Endothelial cell of umbilical vein (primary cell): ENCODE results near the gene RPL12. TPM values are rescaled to one million over a fixed set of nuclear protein-coding genes. Genes with fewer than 3 reads are reported as not detected.

Experiments
- BruUV-seq: library from RNA; stranded (reverse); fragments of 400-500 nt; replicated peaks from 2 replicates; lab custom pipeline; 2021; lab: Mats Ljungman, UMichigan
- CTCF ChIA-PET: fragments of 300-600, 350-600 bp; sonication (Branson Sonifier 250); formaldehyde crosslinking; loops from one replicate; lab custom pipeline; 2021; ENCODE audit warnings: antibody characterized with exemption, inconsistent platforms; lab: Charles Lee
- POLR2A ChIA-PET: fragments of 300-600, 350-600 bp; sonication (Branson Sonifier 250); formaldehyde crosslinking; loops from one replicate; lab custom pipeline; 2021; ENCODE audit warnings: antibody characterized with exemption, inconsistent platforms; lab: Charles Lee
- DNase-seq: peaks from one replicate; pipeline ENCODE4 v3.0.0-alpha.2; 2011; ENCODE audit warnings: low read depth, low spot score
- FAIRE-seq: peaks from 2 replicates; lab custom pipeline; 2011; peaks lifted over from hg19 to GRCh38; lab: Jason Lieb, UNC
- H2AFZ ChIP-seq: 2 replicates; pipeline ENCODE4 v1.6.0; 2012; ENCODE audit warnings: low read depth, low read length, control low read depth, inconsistent platforms
- H3K27ac ChIP-seq: 2 replicates; pipeline ENCODE4 v1.5.1; 2011; ENCODE audit warnings: low read depth, mild to moderate bottlenecking, control low read depth, low read length, moderate library complexity; ENCODE audit not compliant: insufficient read depth
- H3K27me3 ChIP-seq, 2 experiments: 2 replicates each; pipeline versions ENCODE4 v1.6.0 to v1.6.1; 2011; ENCODE audit warnings: low read length in 2 of 2, mixed read lengths in 1 of 2; ENCODE audit not compliant: control insufficient read depth in 2 of 2, insufficient read depth in 2 of 2
- H3K36me3 ChIP-seq, 2 experiments: 2 replicates in 1 of 2; 3 replicates in 1 of 2; pipeline ENCODE4 v1.5.1; 2011; ENCODE audit warnings: low read length in 2 of 2, mild to moderate bottlenecking in 1 of 2, moderate library complexity in 1 of 2; ENCODE audit not compliant: control insufficient read depth in 2 of 2, insufficient read depth in 2 of 2; ENCODE audit errors: extremely low read depth in 1 of 2
- H3K4me1 ChIP-seq: 3 replicates; pipeline ENCODE4 v1.5.1; 2011; ENCODE audit warnings: mild to moderate bottlenecking, low read length; ENCODE audit not compliant: control insufficient read depth, insufficient read depth; ENCODE audit errors: extremely low read depth
- H3K4me2 ChIP-seq: 2 replicates; pipeline ENCODE4 v1.6.1; 2011; ENCODE audit warnings: low read length, control low read depth, mixed read lengths; ENCODE audit not compliant: insufficient read depth
- H3K4me3 ChIP-seq, 3 experiments: fragments of 200-600 bp in 1 of 3; sonication (generic), shearing (Covaris generic) in 1 of 3; replicated peaks in 1 of 3; 2 replicates each; pipeline ENCODE4 v1.5.1; 2011 to 2016; ENCODE audit warnings: control low read depth in 3 of 3, low read length in 3 of 3, mild to moderate bottlenecking in 2 of 3, inconsistent platforms in 1 of 3, low read depth in 1 of 3, moderate library complexity in 1 of 3; ENCODE audit not compliant: insufficient read depth in 1 of 3
- H3K79me2 ChIP-seq: 2 replicates; pipeline ENCODE4 v1.6.0; 2012; ENCODE audit warnings: low read length, inconsistent platforms; ENCODE audit not compliant: control insufficient read depth, insufficient read depth
- H3K9ac ChIP-seq: replicated peaks from 2 replicates; pipeline ENCODE3; 2011; ENCODE audit warnings: low read length, control low read depth; ENCODE audit not compliant: insufficient read depth; ENCODE audit errors: extremely low read depth
- H3K9me1 ChIP-seq: replicated peaks from 3 replicates; pipeline ENCODE4 v1.6.0; 2011; ENCODE audit warnings: mild to moderate bottlenecking, low read length; ENCODE audit not compliant: control insufficient read depth, insufficient read depth; ENCODE audit errors: extremely low read depth
- H3K9me3 ChIP-seq: replicated peaks from 2 replicates; pipeline ENCODE4 v1.5.1; 2012; ENCODE audit warnings: low read length, inconsistent platforms; ENCODE audit not compliant: control insufficient read depth, insufficient read depth
- H4K20me1 ChIP-seq: replicated peaks from 2 replicates; pipeline ENCODE3; 2011; ENCODE audit warnings: mild to moderate bottlenecking, low read length; ENCODE audit not compliant: control insufficient read depth, insufficient read depth; ENCODE audit errors: extremely low read depth
- CTCF ChIP-seq, 2 donors: IDR thresholded peaks; 1 replicate in 1 of 2; 2 replicates in 1 of 2; pipeline ENCODE4 v1.5.1; 2011; ENCODE audit warnings: low read length in 2 of 2, mild to moderate bottlenecking in 2 of 2, moderate library complexity in 2 of 2, control low read depth in 1 of 2, inconsistent platforms in 1 of 2, low read depth in 1 of 2; ENCODE audit not compliant: insufficient read depth in 1 of 2; ENCODE audit errors: extremely low read depth in 1 of 2
- EZH2 ChIP-seq: IDR thresholded peaks from 2 replicates; pipeline ENCODE4 v1.6.1; 2012; ENCODE audit warnings: borderline replicate concordance, low read depth, mild to moderate bottlenecking, moderate library complexity, low read length, inconsistent platforms; ENCODE audit not compliant: severe bottlenecking
- FOS ChIP-seq: IDR thresholded peaks from 2 replicates; pipeline ENCODE4 v1.6.1; 2011; ENCODE audit warnings: mild to moderate bottlenecking, low read length, moderate library complexity, borderline replicate concordance; ENCODE audit not compliant: insufficient read depth
- GATA2 ChIP-seq: IDR thresholded peaks from 2 replicates; pipeline ENCODE4 v1.7.0; 2011; ENCODE audit warnings: low read depth, mild to moderate bottlenecking, moderate library complexity, mixed read lengths, low read length; ENCODE audit not compliant: insufficient read length, insufficient read depth
- JUN ChIP-seq: IDR thresholded peaks from 2 replicates; pipeline ENCODE4 v1.6.1; 2011; ENCODE audit warnings: borderline replicate concordance, low read depth; ENCODE audit not compliant: insufficient read length, insufficient read depth
- MAX ChIP-seq: IDR thresholded peaks from 2 replicates; pipeline ENCODE4 v1.6.1; 2011; ENCODE audit not compliant: insufficient read depth, insufficient read length
- MYC ChIP-seq: IDR thresholded peaks from one replicate; pipeline ENCODE4 v1.6.1; 2011; ENCODE audit warnings: mild to moderate bottlenecking, low read depth, low read length
- POLR2A ChIP-seq: IDR thresholded peaks from 2 replicates; pipeline ENCODE4 v1.6.1; 2012; ENCODE audit warnings: low read depth, mild to moderate bottlenecking, control low read depth, low read length
- POLR2AphosphoS5 ChIP-seq: IDR thresholded peaks from 2 replicates; pipeline ENCODE4 v1.6.1; 2012; ENCODE audit warnings: low read depth, mild to moderate bottlenecking, control low read depth, low read length, moderate library complexity; ENCODE audit not compliant: insufficient read depth
- dilution Hi-C: fragments of 300-500 bp; cut with MboI; formaldehyde crosslinking; loops from one replicate; pipeline ENCODE4 v1.15.0; 2019; ENCODE audit warnings: low sequenced_read_pairs; ENCODE audit not compliant: extremely low pct_ligation_motif_present
- intact Hi-C: fragments of 100-400 bp; cut with micrococcal nuclease; formaldehyde crosslinking; loops from one replicate; pipeline ENCODE4 v1.10.0; 2022
- polyA plus RNA-seq, 4 experiments: library from polyadenylated mRNA; depleted of rRNA in 3 of 4; stranded (reverse) in 3 of 4; unstranded in 1 of 4; fragments of >200 nt; gene quantifications; 2 replicates each; pipeline versions ENCODE4 v1.2.1 to v1.2.3, GENCODE V29; 2011 to 2012; ENCODE audit warnings: missing spikeins in 1 of 4
- total RNA-seq: library from RNA; stranded (reverse); gene quantifications from 2 replicates; pipeline ENCODE4 v1.2.3, GENCODE V29; 2021

The RPL12 gene
- total and polyA plus RNA-seq, 2 donors (not counting 3 experiments of a cell fraction or from before 2014, with no cell fraction given): 1,231 to 3,007 TPM

GRCh38 chr9:127430415-127430814 is 20.8 kb downstream of the RPL12 start:
- H3K36me3 ChIP-seq: peaks cover 11 to 14% of the 10 kb centered on the region in 2 experiments
- no peak overlapping the region for H3K9ac ChIP-seq
- CTCF ChIA-PET: no interaction called here
- no peak overlapping the region for H3K27ac ChIP-seq
- no peaks in the 10 kb centered on the region for H4K20me1 ChIP-seq
- no peak overlapping the region for H3K4me3 ChIP-seq
- no peaks in the 10 kb centered on the region for H3K27me3 ChIP-seq
- no peak for TF ChIP-seq MYC
- TF ChIP-seq POLR2A: no peak
- TF ChIP-seq CTCF (IDR thresholded peaks at IDR 0.05; ENCODE audit: extremely low read depth in 1 of 2, insufficient read depth in 1 of 2, low read depth in 1 of 2, low read length in 2 of 2): no peak
- TF ChIP-seq FOS: no peak
- no peak for TF ChIP-seq JUN
- TF ChIP-seq EZH2: no peak
- no peak for TF ChIP-seq GATA2
- no peak for TF ChIP-seq POLR2AphosphoS5
- TF ChIP-seq MAX: no peak
- H3K9me3 ChIP-seq: no peaks in the 10 kb centered on the region
- no peak overlapping the region for H2AFZ ChIP-seq
- DNase-seq: no peak
- peaks cover 5% of the 10 kb centered on the region for H3K4me1 ChIP-seq
- no peaks in the 10 kb centered on the region for H3K9me1 ChIP-seq
- POLR2A ChIA-PET: no interaction called here
- no peak for FAIRE-seq
- dilution Hi-C loops: no loop called here
- H3K4me2 ChIP-seq: no peak overlapping the region
- intact Hi-C loops: no loop called here
- peaks cover 27% of the 10 kb centered on the region for H3K79me2 ChIP-seq
- no TSS peak for BruUV-seq
